Thoracic aorta (tissue), 2 donors: ENCODE measurements around the gene NUDCD3. TPM values are rescaled to one million over a fixed set of nuclear protein-coding genes. Genes with fewer than 3 reads are reported as not detected.

ENCODE experiments used
- ATAC-seq: fragments of 150-250 bp; one replicate; pipeline ENCODE4 v1.8.0; 2017; ENCODE audit warnings: low read depth; ENCODE audit not compliant: insufficient number of reproducible peaks, low FRiP score
- DNase-seq: peaks from one replicate; pipeline ENCODE4 v3.0.0-alpha.2; 2020; ENCODE audit warnings: low spot score
- H3K27ac ChIP-seq, 2 donors: fragments of 200-600 bp; sonication (generic); 1 replicate in 1 of 2; 2 replicates in 1 of 2; pipeline ENCODE4 v1.5.1; 2016; ENCODE audit warnings: mild to moderate bottlenecking in 2 of 2, moderate library complexity in 2 of 2
- H3K27me3 ChIP-seq: fragments of 200-600 bp; sonication (generic); replicated peaks from 2 replicates; pipeline ENCODE4 v1.6.0; 2016; ENCODE audit warnings: mild to moderate bottlenecking; ENCODE audit not compliant: insufficient read depth
- H3K36me3 ChIP-seq: fragments of 200-600 bp; sonication (generic); one replicate; pipeline ENCODE4 v1.5.1; 2016
- H3K4me1 ChIP-seq, 2 donors: fragments of 200-600 bp; sonication (generic); 1 replicate in 1 of 2; 2 replicates in 1 of 2; pipeline versions ENCODE4 v1.5.1 to v1.6.0; 2016; ENCODE audit warnings: low read depth in 2 of 2, mild to moderate bottlenecking in 1 of 2; ENCODE audit not compliant: control insufficient read depth in 1 of 2
- H3K4me3 ChIP-seq: fragments of 200-600 bp; sonication (generic); 2 replicates; pipeline ENCODE4 v1.5.1; 2016; ENCODE audit warnings: mild to moderate bottlenecking
- H3K9me3 ChIP-seq: fragments of 200-600 bp; sonication (generic); 2 replicates; pipeline ENCODE4 v1.5.1; 2016
- CTCF ChIP-seq: fragments of 200-600 bp; sonication (generic); IDR thresholded peaks from one replicate; pipeline ENCODE4 v1.5.1; 2019; ENCODE audit warnings: antibody characterized with exemption
- total RNA-seq, 2 donors: library from RNA; depleted of rRNA; stranded (reverse); fragments of >200 nt; gene quantifications; one replicate each; pipeline versions ENCODE4 v1.1.0 to v1.2.3, GENCODE V29; 2016

Gene NUDCD3
- total RNA-seq, 2 donors from 2014 or later = 57.0 to 64.5 TPM

- TF ChIP-seq CTCF = no peak
- H3K4me3 ChIP-seq = peak overlapping the region; percentile 86
- H3K36me3 ChIP-seq = no peaks in the 10 kb centered on the region
- DNase-seq (no peak), ATAC-seq (no peak)
- no peaks in the 10 kb centered on the region for H3K27me3 ChIP-seq
- H3K27ac ChIP-seq = peak overlapping the region; percentile 90 to 98
- peaks cover 17 to 39% of the 10 kb centered on the region in 2 donors for H3K4me1 ChIP-seq
- H3K9me3 ChIP-seq = no peaks in the 10 kb centered on the region
Measured at GRCh38 chr7:44491229-44491628, 771 bp upstream of the NUDCD3 start.

- ATAC-seq (no peak), DNase-seq (no peak)
- no peaks in the 10 kb centered on the region for H3K36me3 ChIP-seq
- peak overlapping the region; percentile 86 for H3K4me3 ChIP-seq
- H3K4me1 ChIP-seq = peaks cover 20 to 50% of the 10 kb centered on the region in 2 donors
- H3K27ac ChIP-seq = peak overlapping the region; percentile 90 to 98
- TF ChIP-seq CTCF = no peak
- H3K9me3 ChIP-seq = no peaks in the 10 kb centered on the region
- H3K27me3 ChIP-seq = no peaks in the 10 kb centered on the region
Measured at GRCh38 chr7:44489955-44490350, 505 bp downstream of the NUDCD3 start.

- no peaks in the 10 kb centered on the region for H3K9me3 ChIP-seq
- H3K36me3 ChIP-seq = peaks cover 8% of the 10 kb centered on the region
- DNase-seq = no peak
- no peak for TF ChIP-seq CTCF
- H3K27me3 ChIP-seq = no peaks in the 10 kb centered on the region
- H3K4me3 ChIP-seq = peak overlapping the region; percentile 86
- ATAC-seq = no peak
- H3K27ac ChIP-seq = no peak overlapping the region
- peaks cover 20 to 55% of the 10 kb centered on the region in 2 donors for H3K4me1 ChIP-seq
Measured at GRCh38 chr7:44488955-44489354, 1.5 kb downstream of the NUDCD3 start.

- no peaks in the 10 kb centered on the region for H3K27me3 ChIP-seq
- peaks cover 23% of the 10 kb centered on the region for H3K36me3 ChIP-seq
- no peak for TF ChIP-seq CTCF
- peaks cover 20 to 55% of the 10 kb centered on the region in 2 donors for H3K4me1 ChIP-seq
- DNase-seq = no peak
- no peak overlapping the region for H3K4me3 ChIP-seq
- ATAC-seq = no peak
- H3K9me3 ChIP-seq = no peaks in the 10 kb centered on the region
- H3K27ac ChIP-seq = no peak overlapping the region
Measured at GRCh38 chr7:44486693-44487092, 3.8 kb downstream of the NUDCD3 start.

GRCh38 chr7:44486001-44486400, 4.5 kb downstream of the NUDCD3 start:
- peaks cover 20 to 51% of the 10 kb centered on the region in 2 donors for H3K4me1 ChIP-seq

More at GRCh38 chr7:44486001-44486400, 4.5 kb downstream of the NUDCD3 start:
- Histone ChIP-seq H3K9me3 (no peaks in the 10 kb centered on the region), H3K36me3 (peaks cover 30% of the 10 kb centered on the region), H3K4me3 (no peak overlapping the region), H3K27ac (no peak overlapping the region), H3K27me3 (no peaks in the 10 kb centered on the region)
- ATAC-seq = no peak
- DNase-seq = no peak
- no peak for TF ChIP-seq CTCF
